COLO829 (cell line): ENCODE results near the gene ISLR2.

Source experiments
- DNase-seq: peaks from one replicate; pipeline ENCODE4 v3.0.0; 2012; ENCODE audit warnings: low spot score

Gene ISLR2

GRCh38 chr15:74176262-74177214, 46.2 kb downstream of the ISLR2 start:
- DNase-seq = no peak

- no peak for DNase-seq
These were observed 48.1 kb downstream of the ISLR2 start for GRCh38 chr15:74178326-74179100.

GRCh38 chr15:74179101-74179841, 48.9 kb downstream of the ISLR2 start:
- DNase-seq = peak; percentile 83

- no peak for DNase-seq
These were observed 49.8 kb downstream of the ISLR2 start for GRCh38 chr15:74179983-74180880.

- DNase-seq = no peak
These were observed 50.7 kb downstream of the ISLR2 start for GRCh38 chr15:74180881-74181602.

GRCh38 chr15:74182131-74182530, 51.7 kb downstream of the ISLR2 start:
- no peak for DNase-seq

- no peak for DNase-seq
These were observed 54.3 kb downstream of the ISLR2 start for GRCh38 chr15:74184582-74185091.

- no peak for DNase-seq
These were observed 55.4 kb downstream of the ISLR2 start for GRCh38 chr15:74185710-74186348.
